Measurements from ENCODE around the gene ACSS1. TPM values are rescaled to one million over a fixed set of nuclear protein-coding genes. Genes with fewer than 3 reads are reported as not detected.

The ACSS1 gene
- polyA plus RNA-seq, 4 donors = 27.9 to 106 (median 55.4) TPM

DNA sequence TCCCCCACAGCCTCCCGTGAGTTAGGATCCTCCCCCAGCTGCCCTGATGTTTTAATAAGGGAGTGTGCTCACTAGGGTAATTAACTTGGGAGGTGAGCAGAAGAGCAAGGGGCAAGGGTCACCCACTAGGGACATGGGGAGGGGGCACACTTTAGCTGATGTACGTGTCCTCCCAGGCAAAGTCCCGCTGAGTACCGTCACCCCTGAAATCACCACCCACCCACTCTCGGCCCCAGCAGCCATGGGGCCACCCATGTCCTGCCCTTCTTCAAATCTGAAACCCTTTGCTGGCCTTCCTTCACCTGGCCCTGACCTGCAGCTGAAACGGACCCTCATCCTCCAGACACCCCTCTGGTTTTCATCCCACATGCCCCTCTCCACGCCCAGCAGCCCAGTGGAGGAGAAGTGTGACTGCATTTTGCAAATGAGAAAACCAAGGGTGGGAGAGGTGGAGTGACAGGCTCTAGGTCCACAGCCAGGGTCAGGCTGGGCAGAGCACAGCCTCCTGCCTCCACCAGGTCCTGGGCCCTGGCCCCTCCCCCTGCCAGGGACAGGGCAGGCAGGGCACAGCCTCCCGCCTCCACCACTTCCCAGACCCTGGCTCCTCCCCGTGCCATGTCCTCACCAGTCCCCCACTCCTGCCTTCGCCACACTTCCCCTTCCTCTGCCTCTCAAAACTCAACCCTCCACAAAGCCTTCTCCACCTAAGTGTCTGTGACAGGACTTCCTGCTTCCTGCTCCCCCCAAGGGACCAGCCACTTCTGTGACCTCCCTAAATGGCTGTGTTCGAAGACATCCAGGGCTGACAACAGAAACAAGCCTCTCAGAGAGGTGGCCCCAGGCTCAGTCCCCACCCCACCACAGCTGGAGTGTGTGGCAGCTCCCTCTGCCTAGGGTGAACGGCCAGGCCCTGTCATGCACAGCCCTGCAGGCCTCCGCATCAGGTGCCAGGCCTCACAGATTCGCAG is 15.1 kb downstream of the ACSS1 start:
- DNase-seq (peak in 1 of 2 donors; percentile 72), FAIRE-seq (no peak)
- Histone ChIP-seq H3K36me3 (ENCODE audit: control insufficient read depth in 3 of 3, insufficient read depth in 2 of 3, low read depth in 1 of 3, low read length in 3 of 3) (peaks cover 0 to 78% (median 5%) of the 10 kb centered on the region in 3 donors), H3K9me3 (ENCODE audit: control insufficient read depth in 2 of 2, insufficient read depth in 1 of 2, low read depth in 1 of 2, low read length in 1 of 2) (no peaks in the 10 kb centered on the region), H3K27ac (ENCODE audit: low read depth in 1 of 3, low read length in 2 of 3) (peak overlapping the region; percentile 10 to 79 (median 59)), H3K4me1 (ENCODE audit: control insufficient read depth in 3 of 3, insufficient read depth in 2 of 3, low read depth in 1 of 3, low read length in 2 of 3) (peaks cover 26 to 43% (median 36%) of the 10 kb centered on the region in 3 donors), H3K4me3 (ENCODE audit: low read depth in 1 of 3, low read length in 3 of 3) (no peak overlapping the region), H3K27me3 (ENCODE audit: control insufficient read depth in 3 of 3, insufficient read depth in 3 of 3, low read length in 3 of 3) (no peaks in the 10 kb centered on the region)
- 35 to 64% (median 52%) methylated on average over 14 of the region's 14 CpGs for WGBS, 3 donors

DNA sequence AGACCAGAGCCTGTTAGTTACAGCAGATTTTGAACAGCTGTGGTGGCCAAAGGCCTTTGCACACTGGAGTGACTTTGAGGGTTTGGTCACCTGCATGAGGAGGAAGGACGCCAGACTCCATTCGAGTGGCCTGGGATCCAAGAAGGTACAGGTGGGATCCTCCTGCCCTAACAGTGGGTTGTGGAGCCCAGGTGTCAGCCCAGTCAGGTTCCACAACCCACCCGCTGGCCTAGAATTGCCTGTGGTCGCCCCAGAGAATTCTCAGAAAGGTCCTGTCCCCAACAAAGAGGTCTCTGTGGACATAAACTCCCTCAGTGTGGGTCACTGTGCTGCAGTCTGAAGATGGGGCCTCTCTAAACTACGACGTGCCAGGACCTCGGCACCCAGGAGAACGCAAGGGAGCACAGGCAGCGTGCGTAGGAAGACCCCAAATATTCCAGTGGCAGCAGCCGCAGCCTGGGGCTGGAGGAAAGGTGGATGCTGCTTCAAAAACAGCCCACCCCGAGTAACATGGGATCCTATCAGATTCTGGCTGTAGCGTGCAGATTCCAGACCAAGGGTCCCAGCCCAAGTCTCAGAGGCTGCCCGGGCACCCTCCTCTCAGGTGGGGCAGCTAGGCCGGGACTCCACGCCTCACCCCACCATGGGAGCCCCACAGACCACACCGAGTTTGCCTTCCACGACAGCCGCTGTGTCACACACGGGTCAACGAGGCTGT is 16.0 kb downstream of the ACSS1 start:
- 69 to 80% (median 76%) methylated on average over 21 of the region's 21 CpGs for WGBS, 3 donors
- no peak for DNase-seq
- Histone ChIP-seq H3K36me3 (ENCODE audit: control insufficient read depth in 3 of 3, insufficient read depth in 2 of 3, low read depth in 1 of 3, low read length in 3 of 3) (peaks cover 0 to 77% (median 3%) of the 10 kb centered on the region in 3 donors), H3K27ac (ENCODE audit: low read depth in 1 of 3, low read length in 2 of 3) (peak overlapping the region in 2 of 3 donors; percentile 47 to 59), H3K4me1 (ENCODE audit: control insufficient read depth in 3 of 3, insufficient read depth in 2 of 3, low read depth in 1 of 3, low read length in 2 of 3) (peaks cover 33 to 44% (median 41%) of the 10 kb centered on the region in 3 donors), H3K27me3 (ENCODE audit: control insufficient read depth in 3 of 3, insufficient read depth in 3 of 3, low read length in 3 of 3) (no peaks in the 10 kb centered on the region), H3K9me3 (ENCODE audit: control insufficient read depth in 2 of 2, insufficient read depth in 1 of 2, low read depth in 1 of 2, low read length in 1 of 2) (no peaks in the 10 kb centered on the region), H3K4me3 (ENCODE audit: low read depth in 1 of 3, low read length in 3 of 3) (no peak overlapping the region)
- no peak for FAIRE-seq

DNA sequence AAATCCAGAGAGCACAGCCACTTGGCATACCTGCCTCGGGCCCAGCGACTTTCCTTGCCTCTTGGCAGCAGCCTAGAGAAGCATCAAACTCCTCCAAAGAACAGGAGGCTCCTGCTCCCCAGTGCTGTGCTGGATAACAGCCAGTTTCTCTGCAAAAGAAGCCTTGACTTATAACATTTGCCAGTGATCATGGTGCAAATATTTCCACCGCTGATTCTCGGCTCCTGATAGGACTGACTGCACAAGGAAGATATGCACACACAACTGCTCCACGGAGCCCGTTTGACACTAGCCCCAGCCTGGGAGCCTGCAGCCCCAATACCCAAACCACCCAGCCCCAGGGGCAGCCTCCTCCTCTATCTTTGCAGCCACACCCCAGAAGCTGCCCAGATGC is 17.5 kb downstream of the ACSS1 start:
- peak overlapping the region; percentile 69 to 90 (median 72) for H3K27ac ChIP-seq (ENCODE audit: low read depth in 1 of 3, low read length in 2 of 3)
- FAIRE-seq = no peak

DNA sequence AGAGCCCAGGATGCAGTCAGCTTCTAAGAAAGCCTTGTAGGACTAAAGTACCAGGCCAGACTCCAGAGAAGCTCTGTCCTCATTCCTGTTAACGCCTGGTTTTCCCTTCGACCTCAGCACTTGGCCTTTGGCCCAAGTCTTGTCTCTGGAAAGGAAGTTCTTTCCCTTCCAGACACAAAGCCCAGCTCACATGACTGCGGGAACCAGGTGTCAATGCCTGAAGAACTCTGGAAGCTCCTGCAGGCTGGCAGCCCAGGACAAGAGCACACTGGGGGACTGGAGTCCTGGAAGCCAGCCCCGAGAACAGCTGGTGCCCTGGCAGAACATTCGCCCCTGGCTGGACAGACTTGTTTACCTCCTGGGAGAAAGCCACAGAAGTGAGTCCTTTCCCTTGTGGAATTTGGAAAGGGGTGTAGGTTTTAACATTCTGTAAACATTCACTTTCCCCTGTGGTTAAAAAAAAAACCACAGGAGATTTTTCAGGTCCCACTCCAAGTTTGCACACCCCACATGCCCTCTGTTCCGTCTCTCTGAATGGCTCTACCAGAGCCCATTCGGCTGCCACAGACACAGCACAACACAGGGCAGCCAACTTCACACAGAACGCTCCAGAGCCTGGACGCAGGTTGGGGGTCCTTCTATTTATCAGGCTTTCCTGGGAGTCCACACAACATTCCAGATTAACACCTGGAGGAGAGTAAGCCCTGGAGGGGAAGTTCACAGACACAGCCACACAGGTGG is 18.1 kb downstream of the ACSS1 start:
- FAIRE-seq = no peak
- WGBS, 3 donors = 16 to 30% (median 29%) methylated on average over 9 of the region's 9 CpGs
- no peak overlapping the region for H3K4me3 ChIP-seq (ENCODE audit: low read depth in 1 of 3, low read length in 3 of 3)
- H3K4me1 ChIP-seq (ENCODE audit: control insufficient read depth in 3 of 3, insufficient read depth in 2 of 3, low read depth in 1 of 3, low read length in 2 of 3) = peaks cover 40 to 43% (median 41%) of the 10 kb centered on the region in 3 donors
- H3K36me3 ChIP-seq (ENCODE audit: control insufficient read depth in 3 of 3, insufficient read depth in 2 of 3, low read depth in 1 of 3, low read length in 3 of 3) = peaks cover 0 to 69% (median 2%) of the 10 kb centered on the region in 3 donors
- H3K9me3 ChIP-seq (ENCODE audit: control insufficient read depth in 2 of 2, insufficient read depth in 1 of 2, low read depth in 1 of 2, low read length in 1 of 2) = no peaks in the 10 kb centered on the region
- no peaks in the 10 kb centered on the region for H3K27me3 ChIP-seq (ENCODE audit: control insufficient read depth in 3 of 3, insufficient read depth in 3 of 3, low read length in 3 of 3)
- DNase-seq = peak; percentile 86 to 97
- peak overlapping the region; percentile 69 to 90 (median 72) for H3K27ac ChIP-seq (ENCODE audit: low read depth in 1 of 3, low read length in 2 of 3)

More for the DNA sequence above, 17.5 kb downstream of the ACSS1 start:
- peaks cover 0 to 75% (median 2%) of the 10 kb centered on the region in 3 donors for H3K36me3 ChIP-seq (ENCODE audit: control insufficient read depth in 3 of 3, insufficient read depth in 2 of 3, low read depth in 1 of 3, low read length in 3 of 3)
- peaks cover 40 to 44% (median 41%) of the 10 kb centered on the region in 3 donors for H3K4me1 ChIP-seq (ENCODE audit: control insufficient read depth in 3 of 3, insufficient read depth in 2 of 3, low read depth in 1 of 3, low read length in 2 of 3)
- H3K9me3 ChIP-seq (ENCODE audit: control insufficient read depth in 2 of 2, insufficient read depth in 1 of 2, low read depth in 1 of 2, low read length in 1 of 2) = no peaks in the 10 kb centered on the region
- 12 to 26% (median 22%) methylated on average over 6 of the region's 6 CpGs for WGBS, 3 donors
- DNase-seq = peak; percentile 25 to 69
- H3K4me3 ChIP-seq (ENCODE audit: low read depth in 1 of 3, low read length in 3 of 3) = no peak overlapping the region
- no peaks in the 10 kb centered on the region for H3K27me3 ChIP-seq (ENCODE audit: control insufficient read depth in 3 of 3, insufficient read depth in 3 of 3, low read length in 3 of 3)

DNA sequence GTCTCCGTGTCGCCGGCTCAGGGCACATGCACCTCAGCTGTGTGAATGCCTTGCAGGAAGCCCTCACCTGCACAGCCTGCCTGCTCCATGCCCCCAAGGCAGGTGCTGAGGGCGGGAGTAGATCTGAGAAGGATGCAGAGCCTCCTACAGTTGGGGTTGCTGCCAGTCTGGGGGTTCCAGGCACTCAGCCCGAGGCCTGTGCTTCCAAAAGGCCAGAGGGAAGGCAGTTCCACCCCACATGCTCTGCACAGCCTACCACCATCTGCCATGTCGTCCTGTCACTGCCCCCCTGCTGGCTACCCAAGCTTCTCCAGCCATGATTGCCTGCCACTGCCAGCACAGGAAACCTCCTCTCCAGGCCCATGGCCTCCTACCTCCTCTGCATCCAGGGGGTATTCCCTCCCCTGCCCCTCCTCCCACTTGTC is 19.3 kb downstream of the ACSS1 start:
- H3K4me1 ChIP-seq (ENCODE audit: control insufficient read depth in 3 of 3, insufficient read depth in 2 of 3, low read depth in 1 of 3, low read length in 2 of 3) = peaks cover 43 to 47% (median 46%) of the 10 kb centered on the region in 3 donors

DNA sequence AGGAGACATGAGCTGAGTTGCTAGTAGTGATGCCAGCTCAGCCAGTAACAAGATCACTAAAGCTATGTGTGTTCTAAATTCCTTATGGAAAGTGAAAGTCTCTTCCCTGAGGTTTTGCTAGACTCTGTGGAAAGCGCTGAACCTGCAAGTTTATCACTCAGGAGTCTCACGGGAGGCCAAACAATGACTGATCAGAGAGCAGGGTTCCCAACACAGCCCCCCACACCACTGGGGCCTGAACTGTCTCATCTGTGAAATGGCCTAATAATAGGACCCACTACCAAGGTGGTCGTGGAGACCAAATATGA is 19.9 kb downstream of the ACSS1 start:
- peaks cover 0 to 58% (median 2%) of the 10 kb centered on the region in 3 donors for H3K36me3 ChIP-seq (ENCODE audit: control insufficient read depth in 3 of 3, insufficient read depth in 2 of 3, low read depth in 1 of 3, low read length in 3 of 3)
- 14 to 49% (median 29%) methylated on average over 3 of the region's 3 CpGs for WGBS, 3 donors
- FAIRE-seq (no peak), DNase-seq (peak; percentile 48 to 71)
- no peak overlapping the region for H3K4me3 ChIP-seq (ENCODE audit: low read depth in 1 of 3, low read length in 3 of 3)
- H3K9me3 ChIP-seq (ENCODE audit: control insufficient read depth in 2 of 2, insufficient read depth in 1 of 2, low read depth in 1 of 2, low read length in 1 of 2) = no peaks in the 10 kb centered on the region
- H3K27me3 ChIP-seq (ENCODE audit: control insufficient read depth in 3 of 3, insufficient read depth in 3 of 3, low read length in 3 of 3) = no peaks in the 10 kb centered on the region
- peak overlapping the region; percentile 2 to 64 (median 63) for H3K27ac ChIP-seq (ENCODE audit: low read depth in 1 of 3, low read length in 2 of 3)
- peaks cover 40 to 48% (median 46%) of the 10 kb centered on the region in 3 donors for H3K4me1 ChIP-seq (ENCODE audit: control insufficient read depth in 3 of 3, insufficient read depth in 2 of 3, low read depth in 1 of 3, low read length in 2 of 3)

More for the DNA sequence above, 19.3 kb downstream of the ACSS1 start:
- Histone ChIP-seq H3K27me3 (ENCODE audit: control insufficient read depth in 3 of 3, insufficient read depth in 3 of 3, low read length in 3 of 3) (no peaks in the 10 kb centered on the region), H3K4me3 (ENCODE audit: low read depth in 1 of 3, low read length in 3 of 3) (no peak overlapping the region), H3K9me3 (ENCODE audit: control insufficient read depth in 2 of 2, insufficient read depth in 1 of 2, low read depth in 1 of 2, low read length in 1 of 2) (no peaks in the 10 kb centered on the region), H3K27ac (ENCODE audit: low read depth in 1 of 3, low read length in 2 of 3) (peak overlapping the region; percentile 2 to 64 (median 63)), H3K36me3 (ENCODE audit: control insufficient read depth in 3 of 3, insufficient read depth in 2 of 3, low read depth in 1 of 3, low read length in 3 of 3) (peaks cover 0 to 59% (median 2%) of the 10 kb centered on the region in 3 donors)
- no peak for FAIRE-seq
- no peak for DNase-seq
- 56 to 80% (median 65%) methylated on average over 5 to 6 of the region's 6 CpGs for WGBS, 3 donors

DNA sequence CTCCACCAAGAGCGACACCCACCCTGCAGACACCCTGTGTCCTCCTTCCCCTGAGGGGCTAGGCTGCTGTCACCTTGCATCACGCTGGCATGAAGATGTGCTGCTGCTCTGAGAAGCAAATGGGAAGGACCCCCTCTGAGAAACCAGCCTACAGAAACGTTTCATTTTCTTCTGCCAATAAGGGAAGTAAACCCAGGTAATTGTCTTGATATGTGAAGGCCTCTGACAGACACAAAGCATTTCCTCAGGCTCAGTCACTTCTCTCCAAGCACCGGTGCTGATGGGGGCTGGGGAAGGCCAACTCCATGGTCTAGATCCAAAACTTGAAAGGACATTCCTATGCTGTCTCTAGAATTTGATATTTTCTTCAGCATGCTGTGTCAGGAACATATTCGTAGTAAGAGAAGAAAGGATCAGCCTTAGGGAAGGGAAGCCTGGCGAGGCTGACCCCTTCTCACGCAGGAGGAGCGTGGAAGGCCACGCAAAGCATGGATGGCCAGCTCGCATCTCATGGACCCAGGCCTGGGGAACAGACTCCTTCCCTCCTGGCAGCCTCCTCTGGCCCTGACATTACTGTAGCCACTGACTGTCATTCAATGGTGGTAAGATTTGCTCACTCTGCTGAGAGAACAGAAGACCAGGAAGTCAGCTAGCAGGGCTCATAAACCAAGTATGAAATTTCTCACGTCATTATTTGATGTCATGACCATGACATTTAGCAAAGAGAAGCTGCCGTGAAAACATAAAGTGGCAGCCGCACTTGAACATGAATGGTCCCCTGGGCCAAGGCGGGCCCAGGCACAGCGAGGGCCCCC is 20.4 kb downstream of the ACSS1 start:
- no peak for FAIRE-seq
- DNase-seq = no peak
- peaks cover 0 to 62% (median 2%) of the 10 kb centered on the region in 3 donors for H3K36me3 ChIP-seq (ENCODE audit: control insufficient read depth in 3 of 3, insufficient read depth in 2 of 3, low read depth in 1 of 3, low read length in 3 of 3)
- WGBS, 3 donors = 62 to 68% (median 64%) methylated on average over 15 of the region's 15 CpGs
- H3K9me3 ChIP-seq (ENCODE audit: control insufficient read depth in 2 of 2, insufficient read depth in 1 of 2, low read depth in 1 of 2, low read length in 1 of 2) = no peaks in the 10 kb centered on the region
- H3K27me3 ChIP-seq (ENCODE audit: control insufficient read depth in 3 of 3, insufficient read depth in 3 of 3, low read length in 3 of 3) = no peaks in the 10 kb centered on the region
- H3K27ac ChIP-seq (ENCODE audit: low read depth in 1 of 3, low read length in 2 of 3) = peak overlapping the region; percentile 2 to 64 (median 63)
- peaks cover 36 to 50% (median 49%) of the 10 kb centered on the region in 3 donors for H3K4me1 ChIP-seq (ENCODE audit: control insufficient read depth in 3 of 3, insufficient read depth in 2 of 3, low read depth in 1 of 3, low read length in 2 of 3)
- H3K4me3 ChIP-seq (ENCODE audit: low read depth in 1 of 3, low read length in 3 of 3) = no peak overlapping the region

All from small intestine (tissue), 7 donors.